ENCODE data around the gene HDAC8.

The HDAC8 gene

GRCh38 chrX:72305286-72306084, 267.2 kb downstream of the HDAC8 start, which contains the start of gene CITED1:
Gene CITED1 (minus strand): TSS chrX:72305914. CDS start chrX:72302869, 3,045 bp downstream.
- WGBS: under 1% methylated on average over 67 of the region's 68 CpGs
- H3K9me3 ChIP-seq (ENCODE audit: insufficient read depth, low read depth, low read length): no peaks in the 10 kb centered on the region
- no peak within 1 kb of the TSS for H3K27ac ChIP-seq (ENCODE audit: low read depth, low read length)
- peaks cover 85% of the 10 kb centered on the region for H3K27me3 ChIP-seq (ENCODE audit: insufficient read depth, low read length)
- no peaks in the 10 kb centered on the region for H3K4me1 ChIP-seq (ENCODE audit: insufficient read depth, low read length)
- no peaks in the 10 kb centered on the region for H3K36me3 ChIP-seq (ENCODE audit: insufficient read depth, low read length)
- H3K4me3 ChIP-seq (ENCODE audit: low read length): peak within 1 kb of the TSS; percentile 48
- no peak within 1 kb of the TSS for H3K9ac ChIP-seq (ENCODE audit: low read depth, low read length)

- Histone ChIP-seq H3K4me1 (ENCODE audit: insufficient read depth, low read length) (no peaks in the 10 kb centered on the region), H3K27me3 (ENCODE audit: insufficient read depth, low read length) (peaks cover 79% of the 10 kb centered on the region), H3K27ac (ENCODE audit: low read depth, low read length) (no peak overlapping the region), H3K9me3 (ENCODE audit: insufficient read depth, low read depth, low read length) (no peaks in the 10 kb centered on the region), H3K36me3 (ENCODE audit: insufficient read depth, low read length) (no peaks in the 10 kb centered on the region), H3K4me3 (ENCODE audit: low read length) (peak overlapping the region; percentile 48), H3K9ac (ENCODE audit: low read depth, low read length) (no peak overlapping the region)
- WGBS: under 1% methylated on average over 26 of the region's 26 CpGs
These were observed 267.8 kb downstream of the HDAC8 start for GRCh38 chrX:72304877-72305276.

- H3K9me3 ChIP-seq (ENCODE audit: insufficient read depth, low read depth, low read length): no peaks in the 10 kb centered on the region
- peaks cover 48% of the 10 kb centered on the region for H3K27me3 ChIP-seq (ENCODE audit: insufficient read depth, low read length)
- H3K4me1 ChIP-seq (ENCODE audit: insufficient read depth, low read length): no peaks in the 10 kb centered on the region
- no peaks in the 10 kb centered on the region for H3K36me3 ChIP-seq (ENCODE audit: insufficient read depth, low read length)
- no peak overlapping the region for H3K4me3 ChIP-seq (ENCODE audit: low read length)
- H3K9ac ChIP-seq (ENCODE audit: low read depth, low read length): no peak overlapping the region
- H3K27ac ChIP-seq (ENCODE audit: low read depth, low read length): no peak overlapping the region
- 87% methylated on average over 9 of the region's 9 CpGs for WGBS
These were observed 270.9 kb downstream of the HDAC8 start for GRCh38 chrX:72301781-72302180.

DNA sequence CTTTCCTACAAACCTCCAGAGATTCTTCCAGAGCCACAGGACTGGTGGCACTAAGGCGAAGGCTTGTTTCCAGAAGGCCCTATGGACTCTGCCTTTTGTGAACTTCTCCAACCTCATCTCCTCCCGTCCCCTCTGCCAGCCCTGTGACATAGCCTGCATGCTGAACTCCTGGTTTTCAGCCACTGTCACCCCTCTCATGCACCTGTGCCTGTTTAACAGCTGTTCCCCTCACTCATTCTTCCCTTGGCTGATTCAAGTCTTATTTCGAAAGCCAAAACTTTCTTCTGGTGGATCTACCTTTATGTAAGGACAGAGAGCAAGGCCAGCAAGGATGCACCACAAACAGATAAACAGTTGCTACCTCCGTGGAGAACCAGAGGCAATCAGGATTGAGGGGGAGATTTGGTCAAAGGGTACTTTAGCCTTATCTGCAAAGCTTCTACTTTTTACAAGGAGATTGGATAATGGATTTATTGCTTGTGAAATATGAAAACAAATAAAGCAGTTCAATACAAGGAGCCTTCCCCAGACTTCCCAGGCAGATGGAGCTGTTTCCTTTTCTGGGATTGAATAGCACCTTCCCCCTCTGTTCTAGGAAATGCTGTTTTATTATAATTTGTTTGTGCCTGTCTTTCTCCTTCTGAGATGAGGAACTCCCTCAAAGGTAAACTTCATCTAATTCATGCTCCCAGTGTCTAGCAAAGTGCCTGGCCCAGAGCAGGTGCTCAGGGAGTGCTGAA, 272.6 kb downstream of the HDAC8 start:
- Histone ChIP-seq H3K36me3 (ENCODE audit: insufficient read depth, low read length) (no peaks in the 10 kb centered on the region), H3K4me1 (ENCODE audit: insufficient read depth, low read length) (no peaks in the 10 kb centered on the region), H3K9me3 (ENCODE audit: insufficient read depth, low read depth, low read length) (no peaks in the 10 kb centered on the region), H3K4me3 (ENCODE audit: low read length) (no peak overlapping the region), H3K27ac (ENCODE audit: low read depth, low read length) (no peak overlapping the region), H3K9ac (ENCODE audit: low read depth, low read length) (no peak overlapping the region), H3K27me3 (ENCODE audit: insufficient read depth, low read length) (peaks cover 32% of the 10 kb centered on the region)
- 93% methylated on average over 4 of the region's 4 CpGs for WGBS

- Histone ChIP-seq H3K27ac (ENCODE audit: low read depth, low read length) (no peak overlapping the region), H3K36me3 (ENCODE audit: insufficient read depth, low read length) (no peaks in the 10 kb centered on the region), H3K27me3 (ENCODE audit: insufficient read depth, low read length) (peaks cover 13% of the 10 kb centered on the region), H3K4me1 (ENCODE audit: insufficient read depth, low read length) (no peaks in the 10 kb centered on the region), H3K4me3 (ENCODE audit: low read length) (no peak overlapping the region), H3K9ac (ENCODE audit: low read depth, low read length) (no peak overlapping the region), H3K9me3 (ENCODE audit: insufficient read depth, low read depth, low read length) (no peaks in the 10 kb centered on the region)
- WGBS: 49% methylated on average over 4 of the region's 4 CpGs
These were observed 274.5 kb downstream of the HDAC8 start for GRCh38 chrX:72297953-72298730.

DNA sequence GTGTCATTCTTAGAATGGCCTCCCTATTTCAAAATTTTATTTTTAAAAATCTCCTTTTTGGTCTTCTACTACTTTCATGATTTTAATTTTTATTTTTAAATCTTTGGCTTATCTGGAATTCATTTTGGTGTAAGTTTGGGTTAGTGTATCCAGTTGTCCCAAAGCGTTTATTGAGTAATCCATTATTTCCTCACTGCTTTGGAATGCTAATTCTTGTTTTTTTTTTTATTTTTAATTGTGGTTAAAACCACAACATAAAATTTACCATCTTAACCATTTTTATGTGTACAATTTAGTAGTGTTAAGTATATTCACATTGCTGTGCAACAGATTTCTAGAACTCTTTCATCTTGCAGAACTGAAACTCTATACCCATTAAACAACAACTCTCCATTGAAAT, 275.7 kb downstream of the HDAC8 start:
- Histone ChIP-seq H3K9ac (ENCODE audit: low read depth, low read length) (no peak overlapping the region), H3K9me3 (ENCODE audit: insufficient read depth, low read depth, low read length) (no peaks in the 10 kb centered on the region)
- no CpG with 5 or more reads among the region's 1 CpG for WGBS

DNA sequence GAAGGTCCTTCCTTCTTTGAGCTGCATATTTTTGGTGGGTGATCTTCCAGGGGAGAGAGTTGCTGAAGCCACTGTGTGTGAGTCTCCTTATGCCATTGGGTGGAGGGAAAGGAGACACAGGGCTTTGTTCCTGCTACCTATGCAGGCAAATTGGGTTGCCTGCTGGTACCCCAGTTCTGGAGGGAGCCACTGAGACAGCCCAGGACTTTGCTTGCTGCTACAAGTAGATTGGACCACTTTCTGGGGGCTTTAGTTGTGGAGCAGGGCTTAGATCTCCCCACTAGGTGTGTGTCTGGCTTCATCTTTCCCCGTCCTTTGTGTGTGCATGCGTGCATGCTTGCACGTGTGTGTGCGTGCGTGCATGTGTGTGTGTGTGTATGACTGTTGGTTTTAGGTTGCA, 276.9 kb downstream of the HDAC8 start:
- Histone ChIP-seq H3K27ac (ENCODE audit: low read depth, low read length) (no peak overlapping the region), H3K4me3 (ENCODE audit: low read length) (no peak overlapping the region)

More for the DNA sequence above, 275.7 kb downstream of the HDAC8 start:
- Histone ChIP-seq H3K4me1 (ENCODE audit: insufficient read depth, low read length) (no peaks in the 10 kb centered on the region), H3K27ac (ENCODE audit: low read depth, low read length) (no peak overlapping the region), H3K4me3 (ENCODE audit: low read length) (no peak overlapping the region), H3K27me3 (ENCODE audit: insufficient read depth, low read length) (peaks cover 1% of the 10 kb centered on the region; the same call in 1 of the 2 replicates), H3K36me3 (ENCODE audit: insufficient read depth, low read length) (no peaks in the 10 kb centered on the region)

GRCh38 chrX:72294497-72294896, 278.1 kb downstream of the HDAC8 start:
- Histone ChIP-seq H3K4me3 (ENCODE audit: low read length) (no peak overlapping the region), H3K27me3 (ENCODE audit: insufficient read depth, low read length) (no peaks in the 10 kb centered on the region), H3K4me1 (ENCODE audit: insufficient read depth, low read length) (no peaks in the 10 kb centered on the region), H3K36me3 (ENCODE audit: insufficient read depth, low read length) (no peaks in the 10 kb centered on the region), H3K9ac (ENCODE audit: low read depth, low read length) (no peak overlapping the region), H3K9me3 (ENCODE audit: insufficient read depth, low read depth, low read length) (no peaks in the 10 kb centered on the region), H3K27ac (ENCODE audit: low read depth, low read length) (no peak overlapping the region)
- WGBS: no CpG with 5 or more reads among the region's 1 CpG

More for the DNA sequence above, 276.9 kb downstream of the HDAC8 start:
- no peaks in the 10 kb centered on the region; the same call in 1 of the 2 replicates for H3K27me3 ChIP-seq (ENCODE audit: insufficient read depth, low read length)
- no peak overlapping the region for H3K9ac ChIP-seq (ENCODE audit: low read depth, low read length)
- H3K4me1 ChIP-seq (ENCODE audit: insufficient read depth, low read length): no peaks in the 10 kb centered on the region
- WGBS: 94% methylated on average over 5 of the region's 5 CpGs
- H3K36me3 ChIP-seq (ENCODE audit: insufficient read depth, low read length): no peaks in the 10 kb centered on the region
- no peaks in the 10 kb centered on the region for H3K9me3 ChIP-seq (ENCODE audit: insufficient read depth, low read depth, low read length)

DNA sequence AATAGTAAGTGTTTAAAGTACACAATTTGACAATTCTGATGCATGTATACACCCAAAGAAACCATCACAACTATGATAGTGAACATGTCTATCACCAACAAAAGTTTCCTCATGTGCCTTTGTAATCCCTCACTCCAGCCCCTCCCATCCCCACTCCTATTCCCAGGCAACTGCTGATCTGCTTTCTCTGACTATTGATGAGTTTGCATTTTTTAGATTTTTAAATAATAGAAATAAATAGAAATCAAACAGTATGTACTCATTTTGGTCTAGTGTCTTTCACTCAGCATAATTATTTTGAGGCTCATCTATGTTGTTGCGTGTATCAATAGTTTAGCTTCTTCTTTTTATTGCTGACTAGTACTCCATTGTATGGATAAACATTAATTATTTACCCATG, 290.3 kb downstream of the HDAC8 start:
- H3K27ac ChIP-seq (ENCODE audit: low read depth, low read length): no peak overlapping the region
- H3K4me1 ChIP-seq (ENCODE audit: insufficient read depth, low read length): no peaks in the 10 kb centered on the region
- no peaks in the 10 kb centered on the region for H3K27me3 ChIP-seq (ENCODE audit: insufficient read depth, low read length)
- no peak overlapping the region for H3K4me3 ChIP-seq (ENCODE audit: low read length)
- no peaks in the 10 kb centered on the region for H3K36me3 ChIP-seq (ENCODE audit: insufficient read depth, low read length)
- H3K9me3 ChIP-seq (ENCODE audit: insufficient read depth, low read depth, low read length): no peaks in the 10 kb centered on the region
- H3K9ac ChIP-seq (ENCODE audit: low read depth, low read length): no peak overlapping the region
- WGBS: no CpG with 5 or more reads among the region's 1 CpG

DNA sequence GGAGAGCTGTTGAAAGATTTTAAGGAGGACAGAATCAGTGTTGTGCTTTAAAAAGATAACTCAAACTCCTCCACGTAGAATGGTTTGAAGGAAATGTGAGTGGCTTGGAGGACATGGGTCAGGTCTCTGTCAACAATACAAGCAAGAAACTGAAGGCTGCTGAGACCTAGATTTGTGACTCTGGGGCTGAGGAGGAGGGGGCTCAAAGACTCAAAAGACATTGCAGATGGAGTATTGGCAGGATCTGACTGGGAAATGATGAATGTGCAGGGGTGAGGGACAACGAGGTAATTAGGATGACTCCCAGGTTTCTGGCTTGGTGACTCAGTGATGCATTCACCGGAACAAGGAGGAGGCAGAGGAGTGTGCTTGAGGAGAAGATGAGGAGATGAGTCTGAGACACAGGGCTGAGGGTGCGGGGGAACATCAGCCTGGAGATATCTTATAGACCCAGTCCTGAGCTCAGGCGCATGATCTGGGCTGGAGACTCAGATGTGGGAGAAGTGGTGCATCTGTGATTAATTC, 292.3 kb downstream of the HDAC8 start:
- H3K27me3 ChIP-seq (ENCODE audit: insufficient read depth, low read length): no peaks in the 10 kb centered on the region
- peaks cover 10% of the 10 kb centered on the region for H3K36me3 ChIP-seq (ENCODE audit: insufficient read depth, low read length)
- H3K9ac ChIP-seq (ENCODE audit: low read depth, low read length): no peak overlapping the region
- no peaks in the 10 kb centered on the region for H3K9me3 ChIP-seq (ENCODE audit: insufficient read depth, low read depth, low read length)
- 83% methylated on average over 5 of the region's 5 CpGs for WGBS
- peaks cover 6% of the 10 kb centered on the region; the same call in 1 of the 2 replicates for H3K4me1 ChIP-seq (ENCODE audit: insufficient read depth, low read length)
- H3K4me3 ChIP-seq (ENCODE audit: low read length): no peak overlapping the region
- no peak overlapping the region for H3K27ac ChIP-seq (ENCODE audit: low read depth, low read length)

Measured in HUES64 (cell line).